ENCODE data around the gene FUT3. TPM values are rescaled to one million over a fixed set of nuclear protein-coding genes. Genes with fewer than 3 reads are reported as not detected.
A peak's percentile ranks its signal among the peaks of the same experiment; 100 is the strongest.

Gene FUT3
- total RNA-seq, 1 experiment from 2014 or later, result 0.48 TPM

DNA sequence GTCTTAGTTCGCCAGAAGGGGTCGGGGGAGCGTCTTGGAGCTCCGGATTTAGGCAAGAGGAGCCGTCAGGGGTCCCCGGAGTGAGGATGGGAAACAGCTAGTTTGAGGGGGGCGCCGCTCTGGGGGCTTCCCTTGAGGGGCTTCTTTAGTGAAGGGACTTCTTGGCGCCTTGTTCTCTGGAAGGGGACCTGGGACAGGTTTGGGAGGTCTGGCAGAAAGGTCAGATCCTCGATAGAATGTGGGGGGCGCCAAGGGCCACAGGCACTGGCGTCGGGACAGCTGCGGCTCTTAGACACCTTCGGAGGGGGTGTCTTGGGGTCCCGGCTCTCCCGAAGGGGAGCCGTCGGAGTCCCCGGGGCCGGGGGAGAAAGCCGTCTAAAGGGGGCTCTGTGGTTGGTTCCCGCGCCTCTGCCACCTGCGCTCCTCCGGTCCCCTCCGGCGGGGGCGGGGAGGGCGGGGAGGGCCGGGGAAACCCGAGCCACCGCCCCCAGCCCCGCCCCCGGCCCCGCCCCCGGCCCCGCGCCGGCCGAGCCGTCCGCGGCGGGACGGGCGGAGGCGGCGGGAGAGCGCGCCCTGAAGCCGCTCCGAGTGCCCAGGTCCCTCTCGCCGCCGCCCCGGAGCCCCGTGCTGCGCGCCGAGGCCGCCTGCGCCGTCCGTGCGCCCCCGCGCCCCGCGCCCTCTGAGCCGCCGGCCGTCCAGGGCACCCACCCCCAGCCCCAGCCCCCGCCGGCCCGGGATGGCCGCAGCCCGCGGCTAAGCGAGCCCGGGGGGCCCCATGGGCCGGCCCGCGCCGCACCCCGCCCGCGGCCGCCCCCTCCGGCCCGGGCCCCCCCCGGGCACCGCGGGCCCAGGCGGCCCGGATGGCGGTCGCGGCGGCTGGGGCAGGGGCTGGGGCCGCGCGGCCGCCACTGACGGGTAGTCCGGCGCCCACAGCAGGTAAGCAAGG, 46.5 kb downstream of the FUT3 start, which contains the start of gene NRTN:
Gene NRTN (plus strand): TSS at position 552 of the 946 bp plus-strand sequence. CDS start 19,099 bp downstream, outside the sequence.
- peak within 1 kb of the TSS; percentile 75 for H3K4me3 Mint-ChIP-seq
- ATAC-seq (peak; percentile 4; the same call in 1 of the 2 replicates), DNase-seq (ENCODE audit: low spot score) (peak; percentile 65)
- CTCF ChIA-PET, result interaction anchor here (0.5 to 2.1 kb wide), 87 partner anchors 8 to 1258 kb away, joined by 3 to 115 read pairs (median 6); partner anchors contain the start of genes CAPS, CATSPERD, DUS3L and FUT6
- peaks cover 13% of the 10 kb centered on the region for H3K4me1 Mint-ChIP-seq
- no peaks in the 10 kb centered on the region for H3K9me3 Mint-ChIP-seq
- peaks cover 44% of the 10 kb centered on the region for H3K27me3 Mint-ChIP-seq (ENCODE audit: low read depth)
- POLR2A ChIA-PET, result interaction anchor here (0.6 to 1.7 kb wide), 9 partner anchors 10 to 143 kb away, joined by 3 to 22 read pairs (median 3); partner anchors contain the start of genes CATSPERD and LONP1
- TF ChIP-seq TEAD4 (CRISPR knock-in tag; IDR thresholded peaks at IDR 0.05) (no peak), USF2 (CRISPR knock-in tag; IDR thresholded peaks at IDR 0.05) (no peak), AFF4 (CRISPR knock-in tag; IDR thresholded peaks at IDR 0.05; ENCODE audit: borderline replicate concordance) (no peak), ZNF263 (CRISPR knock-in tag; IDR thresholded peaks at IDR 0.05; ENCODE audit: low read depth) (no peak), ZNF232 (CRISPR knock-in tag; IDR thresholded peaks at IDR 0.05) (no peak), NFYB (CRISPR knock-in tag; conservative IDR thresholded peaks at IDR 0.05; ENCODE audit: low read depth) (no peak), CBFB (CRISPR knock-in tag; IDR thresholded peaks at IDR 0.05; ENCODE audit: low read depth) (no peak), GTF2I (CRISPR knock-in tag; conservative IDR thresholded peaks at IDR 0.05) (no peak), AR (CRISPR knock-in tag; IDR thresholded peaks at IDR 0.05) (no peak)
- TF ChIP-seq, protein P1, sequence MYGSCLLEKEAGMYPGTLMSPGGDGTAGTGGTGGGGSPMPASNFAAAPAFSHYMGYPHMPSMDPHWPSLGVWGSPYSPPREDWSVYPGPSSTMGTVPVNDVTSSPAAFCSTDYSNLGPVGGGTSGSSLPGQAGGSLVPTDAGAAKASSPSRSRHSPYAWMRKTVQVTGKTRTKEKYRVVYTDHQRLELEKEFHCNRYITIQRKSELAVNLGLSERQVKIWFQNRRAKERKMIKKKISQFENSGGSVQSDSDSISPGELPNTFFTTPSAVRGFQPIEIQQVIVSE (CRISPR knock-in tag; IDR thresholded peaks at IDR 0.05; ENCODE audit: borderline replicate concordance), result no peak
- TF ChIP-seq, protein P2, sequence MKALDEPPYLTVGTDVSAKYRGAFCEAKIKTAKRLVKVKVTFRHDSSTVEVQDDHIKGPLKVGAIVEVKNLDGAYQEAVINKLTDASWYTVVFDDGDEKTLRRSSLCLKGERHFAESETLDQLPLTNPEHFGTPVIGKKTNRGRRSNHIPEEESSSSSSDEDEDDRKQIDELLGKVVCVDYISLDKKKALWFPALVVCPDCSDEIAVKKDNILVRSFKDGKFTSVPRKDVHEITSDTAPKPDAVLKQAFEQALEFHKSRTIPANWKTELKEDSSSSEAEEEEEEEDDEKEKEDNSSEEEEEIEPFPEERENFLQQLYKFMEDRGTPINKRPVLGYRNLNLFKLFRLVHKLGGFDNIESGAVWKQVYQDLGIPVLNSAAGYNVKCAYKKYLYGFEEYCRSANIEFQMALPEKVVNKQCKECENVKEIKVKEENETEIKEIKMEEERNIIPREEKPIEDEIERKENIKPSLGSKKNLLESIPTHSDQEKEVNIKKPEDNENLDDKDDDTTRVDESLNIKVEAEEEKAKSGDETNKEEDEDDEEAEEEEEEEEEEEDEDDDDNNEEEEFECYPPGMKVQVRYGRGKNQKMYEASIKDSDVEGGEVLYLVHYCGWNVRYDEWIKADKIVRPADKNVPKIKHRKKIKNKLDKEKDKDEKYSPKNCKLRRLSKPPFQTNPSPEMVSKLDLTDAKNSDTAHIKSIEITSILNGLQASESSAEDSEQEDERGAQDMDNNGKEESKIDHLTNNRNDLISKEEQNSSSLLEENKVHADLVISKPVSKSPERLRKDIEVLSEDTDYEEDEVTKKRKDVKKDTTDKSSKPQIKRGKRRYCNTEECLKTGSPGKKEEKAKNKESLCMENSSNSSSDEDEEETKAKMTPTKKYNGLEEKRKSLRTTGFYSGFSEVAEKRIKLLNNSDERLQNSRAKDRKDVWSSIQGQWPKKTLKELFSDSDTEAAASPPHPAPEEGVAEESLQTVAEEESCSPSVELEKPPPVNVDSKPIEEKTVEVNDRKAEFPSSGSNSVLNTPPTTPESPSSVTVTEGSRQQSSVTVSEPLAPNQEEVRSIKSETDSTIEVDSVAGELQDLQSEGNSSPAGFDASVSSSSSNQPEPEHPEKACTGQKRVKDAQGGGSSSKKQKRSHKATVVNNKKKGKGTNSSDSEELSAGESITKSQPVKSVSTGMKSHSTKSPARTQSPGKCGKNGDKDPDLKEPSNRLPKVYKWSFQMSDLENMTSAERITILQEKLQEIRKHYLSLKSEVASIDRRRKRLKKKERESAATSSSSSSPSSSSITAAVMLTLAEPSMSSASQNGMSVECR (CRISPR knock-in tag; IDR thresholded peaks at IDR 0.05; ENCODE audit: borderline replicate concordance), result no peak
- TF ChIP-seq, protein P3, sequence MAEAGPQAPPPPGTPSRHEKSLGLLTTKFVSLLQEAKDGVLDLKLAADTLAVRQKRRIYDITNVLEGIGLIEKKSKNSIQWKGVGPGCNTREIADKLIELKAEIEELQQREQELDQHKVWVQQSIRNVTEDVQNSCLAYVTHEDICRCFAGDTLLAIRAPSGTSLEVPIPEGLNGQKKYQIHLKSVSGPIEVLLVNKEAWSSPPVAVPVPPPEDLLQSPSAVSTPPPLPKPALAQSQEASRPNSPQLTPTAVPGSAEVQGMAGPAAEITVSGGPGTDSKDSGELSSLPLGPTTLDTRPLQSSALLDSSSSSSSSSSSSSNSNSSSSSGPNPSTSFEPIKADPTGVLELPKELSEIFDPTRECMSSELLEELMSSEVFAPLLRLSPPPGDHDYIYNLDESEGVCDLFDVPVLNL (CRISPR knock-in tag; IDR thresholded peaks at IDR 0.05; ENCODE audit: borderline replicate concordance, low read depth), result no peak
- H3K27ac Mint-ChIP-seq, result no peak within 1 kb of the TSS
- no peaks in the 10 kb centered on the region for H3K36me3 Mint-ChIP-seq

All from WTC11 (cell line).